DMS 273 (cell line): ENCODE data around the gene MBTPS2.
"Not testable (repeated sequence)": the region's sequence is repeated elsewhere in the genome, so short reads cannot be mapped to it uniquely, and the experiment has no call there.

Experiments
- DNase-seq: peaks from one replicate; lab custom pipeline; 2025; ENCODE audit not compliant: unreplicated experiment; lab: John Stamatoyannopoulos, UW

Gene MBTPS2

DNA sequence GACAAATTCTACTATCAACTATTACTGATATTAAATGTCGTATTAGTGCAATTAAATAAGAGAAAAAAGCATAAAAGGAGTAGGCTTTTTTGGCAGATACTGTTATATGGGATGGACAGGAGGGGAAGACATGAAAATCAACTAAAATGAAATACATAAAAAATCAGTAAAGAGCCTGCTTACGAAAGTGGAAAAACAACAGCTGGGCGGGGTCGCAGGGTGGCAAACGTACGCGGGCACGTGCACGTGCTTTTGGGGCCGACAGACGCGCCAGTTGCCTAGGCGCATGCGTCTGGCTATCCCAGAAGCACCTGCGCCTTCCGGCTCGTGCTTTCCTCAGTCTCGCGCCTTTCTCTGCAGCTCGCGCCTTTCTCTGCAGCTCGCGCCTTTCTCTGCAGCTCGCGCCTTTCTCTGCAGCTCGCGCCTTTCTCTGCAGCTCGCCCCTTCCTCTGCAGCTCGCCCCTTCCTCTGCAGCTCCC is 16.6 kb downstream of the MBTPS2 start, which contains the start of gene YY2:
Gene YY2 (plus strand): TSS at position 51 of the 479 bp plus-strand sequence. CDS start 498 bp downstream, outside the sequence.
- no peak for DNase-seq

DNA sequence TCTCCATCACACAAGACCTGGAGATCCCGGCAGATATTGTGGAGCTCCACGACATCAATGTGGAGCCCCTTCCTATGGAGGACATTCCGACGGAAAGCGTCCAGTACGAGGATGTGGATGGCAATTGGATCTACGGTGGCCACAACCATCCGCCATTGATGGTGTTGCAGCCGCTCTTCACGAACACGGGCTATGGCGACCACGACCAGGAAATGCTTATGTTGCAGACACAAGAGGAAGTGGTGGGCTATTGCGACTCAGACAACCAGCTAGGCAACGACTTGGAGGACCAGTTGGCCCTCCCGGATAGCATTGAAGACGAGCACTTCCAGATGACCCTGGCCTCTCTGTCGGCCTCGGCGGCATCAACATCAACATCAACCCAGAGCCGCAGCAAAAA is 17.1 kb downstream of the MBTPS2 start:
- no peak for DNase-seq

DNA sequence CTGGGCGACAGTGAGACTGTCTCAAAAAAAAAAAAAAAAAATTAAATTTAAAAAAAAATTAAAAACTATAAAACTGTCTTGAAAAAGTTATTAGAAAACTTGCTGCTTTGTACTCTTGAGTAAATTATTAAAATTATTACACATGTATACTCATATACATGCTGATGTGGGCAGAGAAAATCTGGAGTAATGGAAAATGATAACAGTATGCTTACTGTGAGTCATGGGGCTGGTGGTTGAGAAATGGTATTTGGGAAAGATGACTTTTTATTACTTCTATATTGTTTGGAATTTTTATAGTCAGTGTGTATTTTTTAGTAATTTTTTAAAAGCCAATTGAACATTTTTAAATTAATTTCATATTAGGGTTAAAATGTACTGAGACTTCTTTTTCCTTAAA is 23.8 kb downstream of the MBTPS2 start:
- no peak for DNase-seq

DNA sequence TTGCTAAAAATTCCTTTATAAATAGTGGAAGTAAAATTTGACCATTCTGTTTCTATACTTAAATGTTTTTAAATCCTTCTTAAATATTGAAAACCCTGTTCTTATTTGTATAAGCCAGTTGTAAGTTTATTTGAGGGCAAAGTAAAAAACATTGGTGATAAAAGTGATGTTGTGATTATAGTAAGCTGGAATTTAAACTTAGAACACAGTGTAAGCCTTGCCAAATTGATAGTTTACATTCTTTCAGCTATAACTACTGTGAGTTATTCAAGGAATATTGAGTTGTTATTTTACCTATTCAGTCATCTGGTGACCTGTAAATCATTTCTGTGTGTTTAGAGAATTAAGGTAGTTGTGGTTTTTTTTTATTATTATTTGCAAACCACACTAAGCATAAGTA is 26.0 kb downstream of the MBTPS2 start:
- DNase-seq = no peak

DNA sequence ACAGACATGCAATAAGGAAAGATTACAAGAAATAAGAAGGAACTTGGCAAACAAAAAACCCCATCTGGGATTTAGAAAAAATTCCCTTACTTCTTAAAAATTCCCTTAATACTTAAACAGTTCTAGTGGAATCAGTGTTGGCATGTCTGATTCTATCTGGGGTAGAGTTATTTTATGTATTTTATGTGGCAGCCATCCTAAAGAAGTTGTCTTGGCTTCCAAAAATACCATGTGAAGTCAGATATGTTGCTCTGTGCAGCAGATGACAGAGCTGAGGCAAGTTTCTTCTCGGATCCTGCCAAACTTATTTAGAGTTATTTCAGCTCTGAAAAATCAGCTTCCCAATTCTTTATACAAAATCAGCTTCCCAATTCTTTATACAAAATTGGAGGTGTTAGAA is 31.1 kb downstream of the MBTPS2 start:
- no peak for DNase-seq

DNA sequence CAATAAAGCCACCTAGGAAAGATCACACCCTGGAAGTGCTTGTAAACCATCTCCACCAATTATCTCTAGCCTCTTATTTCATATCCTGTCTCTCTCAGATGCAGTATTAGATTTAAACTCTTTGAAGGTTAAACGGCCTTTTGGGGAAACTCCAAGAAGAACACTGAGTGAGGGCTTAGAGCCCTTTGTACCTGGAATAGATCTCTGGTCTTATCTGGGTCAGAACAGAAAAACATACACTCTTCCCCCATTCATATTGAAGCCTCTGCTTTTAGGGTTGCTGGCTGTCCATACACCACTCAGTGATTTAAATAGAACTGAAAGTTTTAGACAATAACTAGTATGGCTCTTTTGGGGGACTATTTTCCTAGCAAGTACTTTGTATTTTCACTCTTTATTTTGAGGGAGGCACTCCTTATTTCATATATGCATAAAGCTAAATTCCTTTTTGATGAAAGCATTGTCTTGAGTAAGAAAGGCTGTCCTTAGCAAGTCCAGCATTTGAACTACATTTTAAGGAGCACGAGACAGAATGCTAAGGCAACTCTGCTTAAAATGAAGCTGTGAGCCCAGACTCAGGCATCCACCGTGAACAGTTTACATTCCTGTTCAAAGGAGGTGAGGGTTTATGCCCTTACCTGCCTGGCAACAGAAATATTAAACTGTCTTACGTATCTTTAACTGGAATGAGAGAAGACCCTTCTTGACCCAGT is 33.8 kb downstream of the MBTPS2 start:
- DNase-seq = no peak

DNA sequence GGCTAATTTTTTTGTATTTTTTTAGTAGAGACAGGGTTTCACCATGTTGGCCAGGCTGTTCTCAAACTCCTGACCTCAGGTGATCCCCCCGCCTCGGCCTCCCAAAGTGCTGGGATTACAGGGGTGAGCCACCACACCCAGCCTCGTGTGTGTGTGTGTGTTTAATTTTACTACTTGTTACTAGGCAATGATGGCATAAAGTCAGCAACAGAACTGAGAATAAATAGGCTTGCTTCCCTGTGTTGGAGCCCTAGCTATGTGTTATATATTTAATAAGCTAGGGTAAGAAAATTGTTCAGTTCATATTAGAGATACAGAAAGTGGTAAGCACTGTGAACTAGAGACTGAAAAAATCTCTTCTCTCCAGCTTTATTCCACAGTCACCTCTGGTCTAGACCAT is 34.8 kb downstream of the MBTPS2 start:
- DNase-seq = not testable (repeated sequence)

DNA sequence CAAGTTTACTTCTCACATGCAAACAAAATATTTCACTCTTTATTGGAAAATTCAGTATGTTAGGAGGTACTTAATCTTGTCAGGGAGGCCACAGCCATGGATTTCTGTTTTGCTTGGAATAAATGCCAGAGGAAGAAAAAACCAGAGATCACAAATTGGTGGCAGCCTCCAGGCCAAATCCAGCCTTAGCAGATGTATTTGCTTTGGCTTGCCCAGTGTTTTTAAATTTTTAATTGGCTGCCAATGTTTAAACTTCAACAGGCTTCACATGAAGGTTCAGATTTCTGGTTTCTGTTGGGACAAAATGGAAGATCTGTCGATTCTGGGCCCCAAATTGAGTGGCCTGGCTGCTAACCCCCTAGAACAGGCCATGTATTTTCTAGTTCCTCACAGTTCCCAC is 35.6 kb downstream of the MBTPS2 start:
- peak; percentile 30 for DNase-seq

DNA sequence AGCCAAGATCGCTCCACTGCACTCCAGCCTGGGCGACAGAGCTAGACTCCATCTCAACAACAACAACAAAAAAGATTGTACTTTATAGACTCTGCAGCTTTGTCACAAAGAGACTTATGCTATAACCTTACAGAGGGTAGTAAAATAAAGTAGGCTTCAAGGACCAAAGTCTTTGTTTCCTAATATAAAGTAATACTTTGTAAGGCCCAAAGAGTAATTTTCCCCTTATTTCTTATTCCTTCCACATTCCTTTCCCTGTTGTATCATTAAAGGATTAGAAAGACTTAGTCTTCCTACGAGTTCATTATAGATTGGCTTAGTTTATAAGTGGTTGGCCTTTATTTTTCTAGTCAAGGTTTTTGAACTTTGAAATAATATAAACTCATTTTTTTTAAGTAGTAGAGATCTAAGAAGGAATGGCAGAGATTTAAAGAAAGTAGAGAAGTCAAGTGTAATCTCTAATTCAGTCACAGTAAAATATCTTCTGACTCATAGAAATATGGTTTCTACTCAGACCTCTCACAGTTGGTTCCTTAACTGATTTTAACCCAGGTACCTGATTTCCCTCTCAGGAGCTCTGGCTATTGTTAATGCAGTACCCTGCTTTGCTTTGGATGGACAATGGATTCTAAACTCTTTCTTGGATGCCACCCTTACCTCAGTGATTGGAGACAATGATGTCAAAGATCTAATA is 42.6 kb downstream of the MBTPS2 start:
- no peak for DNase-seq

DNA sequence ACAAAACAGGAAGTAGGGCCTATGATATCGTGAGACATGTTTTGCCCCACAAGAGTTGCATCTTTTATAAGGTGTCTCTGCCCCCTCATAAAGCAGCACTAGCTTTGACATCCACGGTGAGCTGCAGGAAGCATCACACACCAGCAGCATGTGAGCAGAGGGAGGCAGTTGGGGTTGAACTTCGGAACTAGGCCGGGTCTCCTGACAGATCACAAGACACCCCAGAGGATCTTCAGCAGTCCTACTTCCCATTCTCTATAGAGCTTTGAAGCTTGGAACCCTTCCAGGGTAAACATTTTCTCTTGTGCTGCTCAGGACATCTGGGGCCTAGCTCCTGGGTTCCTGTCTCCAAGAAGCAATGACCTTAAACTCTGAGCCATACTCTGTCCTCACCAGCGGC is 43.8 kb downstream of the MBTPS2 start:
- DNase-seq = peak; percentile 32

DNA sequence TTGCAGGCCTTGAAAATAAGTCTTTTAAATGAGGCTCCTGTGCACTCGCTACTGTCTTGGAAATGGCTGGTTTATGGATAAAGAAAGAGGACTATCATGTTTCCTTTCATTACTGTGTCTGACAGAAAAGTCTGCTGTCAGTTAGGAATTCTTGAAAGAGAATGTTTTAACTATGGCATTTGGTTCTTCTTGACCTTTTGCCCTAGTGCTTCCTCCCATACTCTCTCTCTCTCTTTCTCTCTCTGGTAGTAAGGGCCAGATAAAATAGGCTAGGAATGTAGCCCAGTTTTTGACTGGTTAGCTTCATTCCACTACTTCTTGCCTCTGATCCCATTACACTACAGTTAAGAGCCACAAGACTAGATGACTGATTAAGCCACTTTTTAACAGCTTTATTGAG is 46.2 kb downstream of the MBTPS2 start:
- no peak for DNase-seq

DNA sequence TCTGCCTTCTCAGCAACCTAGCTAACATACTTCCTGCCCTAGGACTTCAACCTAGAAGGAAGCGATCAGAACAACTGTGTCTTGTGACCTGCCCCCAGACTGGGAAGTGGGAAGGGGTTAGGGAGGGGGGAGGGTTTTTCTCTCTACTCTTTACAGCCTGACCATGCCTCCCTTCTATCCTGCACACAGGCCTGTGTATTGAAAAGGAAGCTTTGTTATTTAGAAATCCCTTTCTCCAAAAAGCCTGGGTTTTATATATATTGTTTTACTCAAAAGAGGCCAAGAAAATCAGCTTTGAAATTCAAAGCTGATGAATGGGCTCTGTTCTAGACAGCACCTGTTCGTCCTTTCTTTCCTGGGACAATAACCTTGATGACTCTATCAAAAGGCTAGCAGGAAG is 65.9 kb downstream of the MBTPS2 start:
- DNase-seq = no peak

DNA sequence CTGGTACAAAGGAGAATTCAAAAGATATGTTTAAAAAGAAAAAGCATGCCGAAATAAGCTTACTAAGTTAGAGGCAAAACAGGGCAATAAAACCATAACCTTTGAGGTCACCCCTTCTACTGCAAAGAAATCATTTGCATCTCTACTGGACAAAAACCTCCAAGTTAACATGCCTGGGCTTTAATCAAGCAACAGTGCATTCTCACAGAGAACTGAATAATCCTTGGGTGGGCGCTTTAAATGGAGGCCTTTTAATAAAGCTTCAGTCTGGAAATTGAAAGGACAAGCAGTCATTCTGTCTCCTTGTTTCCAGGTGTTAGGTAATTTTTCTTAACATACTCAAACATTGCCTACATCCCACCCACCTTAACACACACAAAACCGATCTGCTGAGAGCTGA is 66.5 kb downstream of the MBTPS2 start:
- DNase-seq = no peak

DNA sequence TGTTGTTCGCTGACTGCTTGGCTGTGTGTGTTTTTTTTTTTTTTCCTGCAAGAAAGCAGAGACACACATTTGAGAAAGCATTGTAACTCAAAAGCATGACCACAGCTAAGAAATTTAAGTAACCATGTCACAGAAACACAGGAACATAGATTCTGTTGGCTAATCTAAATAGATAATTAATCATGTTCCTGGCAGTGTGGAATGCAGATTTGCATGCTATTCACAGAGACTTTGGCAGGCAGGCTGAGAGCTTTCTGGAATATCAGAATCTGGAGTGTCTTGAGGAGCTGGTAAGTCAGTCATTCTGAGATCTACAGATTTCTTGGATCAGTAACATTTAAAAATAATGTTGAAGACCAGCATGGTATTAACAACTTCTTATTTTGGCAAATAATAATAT is 67.8 kb downstream of the MBTPS2 start:
- DNase-seq = no peak

DNA sequence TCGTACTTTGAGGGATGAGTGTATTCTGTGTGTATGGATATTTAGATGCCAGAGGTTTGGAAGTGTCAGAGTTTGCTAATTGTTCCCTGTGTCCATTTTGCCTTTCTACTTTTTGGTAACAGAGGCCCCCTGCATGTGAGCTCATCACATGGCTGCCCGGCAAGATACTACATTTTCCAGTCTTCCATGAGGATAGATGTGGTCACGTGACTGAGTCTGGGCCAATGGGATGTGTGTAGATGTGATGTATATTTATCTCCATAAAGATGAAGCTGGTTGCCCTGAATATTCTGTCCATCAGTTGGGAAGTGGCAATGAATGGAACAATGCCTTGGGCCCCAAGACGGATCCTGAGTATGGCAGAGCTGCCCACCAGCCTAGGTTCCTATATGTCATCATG is 72.1 kb downstream of the MBTPS2 start:
- DNase-seq = no peak

DNA sequence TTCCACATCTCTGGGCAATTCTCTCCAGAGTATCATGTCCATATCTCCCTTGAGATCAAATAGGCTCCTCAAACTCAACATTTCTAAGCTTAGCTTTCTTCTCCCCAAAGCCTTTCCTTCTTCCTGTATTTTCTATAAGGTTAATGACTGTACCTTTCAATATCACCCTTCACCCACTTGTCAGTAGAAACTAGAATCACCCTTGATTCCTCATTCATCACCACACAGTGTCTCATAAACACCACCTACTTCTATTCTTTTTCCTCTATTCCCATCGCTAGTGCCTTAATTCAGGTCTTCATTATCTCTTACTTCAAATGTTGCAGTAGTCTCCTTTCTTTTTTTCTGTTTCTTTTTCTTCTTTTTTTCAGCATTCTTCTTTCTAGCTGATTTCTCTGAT is 72.8 kb downstream of the MBTPS2 start:
- DNase-seq = no peak

DNA sequence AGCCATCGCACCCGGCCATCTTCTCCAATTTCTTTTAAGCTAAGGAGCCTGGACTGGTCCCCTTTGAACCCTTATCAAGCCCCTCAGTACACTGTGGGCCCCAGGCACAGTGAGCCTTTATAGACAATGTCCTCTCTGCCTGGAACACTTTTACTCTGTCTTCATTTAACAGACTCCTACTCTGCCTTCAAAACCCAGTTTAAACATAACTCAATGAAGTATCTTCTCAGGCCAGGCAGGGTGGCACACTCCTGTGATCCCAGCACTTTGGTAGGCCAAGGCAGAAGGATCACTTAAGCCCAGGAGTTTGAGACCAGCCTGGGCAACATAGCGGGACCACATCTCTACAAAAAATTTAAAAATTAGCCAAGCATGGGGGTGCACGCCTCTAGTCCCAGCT is 73.6 kb downstream of the MBTPS2 start:
- no peak for DNase-seq

DNA sequence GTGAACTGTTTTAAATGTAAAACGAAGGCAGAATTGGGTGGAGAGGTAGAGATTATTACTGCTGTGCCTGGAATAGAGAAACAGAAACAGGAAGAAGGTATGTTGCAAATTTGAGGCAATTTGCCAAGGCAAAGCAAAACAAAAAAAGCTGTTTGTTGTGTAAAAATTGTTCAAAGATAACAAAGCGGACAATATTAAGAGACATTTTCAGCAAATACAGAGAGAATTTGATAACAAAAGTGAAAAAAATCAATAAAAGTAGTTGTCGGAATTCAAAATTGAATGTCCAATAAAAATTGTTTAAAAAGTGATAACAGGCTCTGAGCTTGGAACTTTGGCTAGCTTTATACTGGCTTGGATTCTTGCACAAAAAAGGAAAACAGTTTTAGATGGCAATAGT is 86.7 kb downstream of the MBTPS2 start:
- DNase-seq = no peak

DNA sequence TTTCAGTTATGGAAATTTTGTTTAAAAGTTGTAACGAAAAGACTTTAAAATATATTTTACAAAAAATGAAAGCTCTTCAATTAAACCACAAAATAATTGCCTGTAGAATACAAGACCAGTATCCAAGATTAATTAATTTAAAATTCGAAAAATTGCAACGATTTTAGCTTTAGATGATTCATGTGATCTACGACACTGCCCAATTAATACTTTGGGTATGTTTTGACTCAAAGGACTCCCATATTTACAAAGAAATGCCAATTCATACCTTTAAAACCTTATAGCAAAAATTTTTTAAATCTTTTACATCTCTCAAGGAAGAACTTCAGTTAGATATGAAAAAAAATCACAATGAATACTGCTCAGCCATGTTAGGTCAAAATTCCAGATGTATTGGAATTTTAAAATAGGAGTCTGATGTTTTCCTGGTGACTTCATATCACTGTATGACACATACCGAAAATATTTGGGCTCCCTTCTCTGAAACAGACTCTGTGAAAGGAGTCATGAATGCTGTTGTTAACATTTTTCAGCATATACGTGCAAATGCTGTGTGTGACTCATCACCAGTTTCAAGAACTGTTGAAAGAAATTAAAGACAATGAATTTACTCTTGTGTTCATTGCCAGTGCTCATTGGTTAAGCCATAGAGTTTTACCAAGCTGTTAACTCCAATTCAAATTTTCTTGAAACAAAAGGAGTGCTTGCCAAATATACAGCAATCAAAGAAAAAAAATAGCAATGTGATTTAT is 87.3 kb downstream of the MBTPS2 start:
- peak; percentile 42 for DNase-seq

DNA sequence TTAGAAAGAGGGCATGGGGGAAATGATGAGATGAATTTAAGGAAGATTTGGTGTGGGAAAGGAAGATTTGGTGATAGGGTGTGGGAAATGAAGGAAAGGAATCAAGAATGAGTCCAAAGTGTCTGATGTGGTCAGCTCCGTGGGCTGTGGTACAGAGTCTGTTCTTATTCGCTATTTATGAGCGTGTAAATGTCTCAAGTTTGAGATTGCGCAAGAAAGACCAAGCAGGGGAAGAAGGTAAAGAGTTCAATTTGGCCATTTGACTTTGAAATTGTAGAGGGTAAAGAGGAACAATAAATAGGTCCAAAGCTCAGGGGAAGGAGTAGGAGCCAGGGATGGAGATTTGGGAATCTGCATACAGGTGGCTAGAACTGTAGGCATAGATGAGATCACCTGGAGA is 89.8 kb downstream of the MBTPS2 start:
- no peak for DNase-seq

DNA sequence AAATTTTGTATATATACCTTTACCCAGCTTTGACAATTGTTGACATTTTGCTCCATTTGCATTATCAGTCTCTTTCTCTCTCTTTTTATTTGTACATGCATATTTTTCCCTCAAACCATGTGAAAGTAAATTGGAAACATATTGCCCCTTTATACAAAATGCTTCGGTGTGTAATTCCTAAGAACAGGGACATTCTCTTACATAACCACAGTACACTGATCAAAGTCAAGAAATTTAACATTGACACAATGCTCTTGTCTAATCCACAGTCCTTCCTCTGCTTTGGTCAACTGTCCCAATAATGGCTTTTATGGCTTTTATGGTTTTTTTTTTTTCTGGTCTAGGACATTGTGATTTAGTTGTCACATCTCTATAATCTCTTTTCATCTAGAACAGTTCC is 91.6 kb downstream of the MBTPS2 start:
- no peak for DNase-seq
